Central memory CD4-positive, alpha-beta T cell (primary cell): ENCODE results near the gene LYPLA2.

Experiments
- DNase-seq: peaks from one replicate; pipeline ENCODE4 v3.0.0; 2022
- total RNA-seq, 3 experiments: gene quantifications; one replicate each; lab custom pipeline; 2026; lab: John Stamatoyannopoulos, UW

Gene LYPLA2
- total RNA-seq: 28.7 to 111 (median 60.3) reads per million in 3 experiments

- peak; percentile 81 for DNase-seq
These were observed at the start of gene LYPLA2 for GRCh38 chr1:23790696-23791515. Gene LYPLA2, plus strand, starts transcription at chr1:23791145. Its CDS starts 1,538 bp downstream, at chr1:23792683.

- no peak for DNase-seq
These were observed 49.3 kb upstream of the LYPLA2 start for GRCh38 chr1:23741609-23742008.

GRCh38 chr1:23742670-23743286 is 48.2 kb upstream of the LYPLA2 start:
- DNase-seq: no peak

GRCh38 chr1:23743287-23744152 is 47.4 kb upstream of the LYPLA2 start, which contains the start of gene ELOA:
Gene ELOA, plus strand, starts transcription at chr1:23743471. Its CDS starts 33 bp downstream, at chr1:23743504.
- DNase-seq: peak; percentile 75

- peak; percentile 12 for DNase-seq
These were observed 45.4 kb upstream of the LYPLA2 start for GRCh38 chr1:23745515-23745914.

GRCh38 chr1:23748016-23748415 is 42.9 kb upstream of the LYPLA2 start:
- DNase-seq: no peak

- DNase-seq: peak; percentile 20
These were observed 39.7 kb upstream of the LYPLA2 start for GRCh38 chr1:23751050-23751814.

GRCh38 chr1:23751815-23752200 is 39.1 kb upstream of the LYPLA2 start:
- no peak for DNase-seq

GRCh38 chr1:23752909-23753308 is 38.0 kb upstream of the LYPLA2 start:
- DNase-seq: no peak

- DNase-seq: no peak
These were observed 34.3 kb upstream of the LYPLA2 start for GRCh38 chr1:23756676-23757075.

GRCh38 chr1:23757812-23758211 is 33.1 kb upstream of the LYPLA2 start:
- DNase-seq: no peak

- DNase-seq: no peak
These were observed 31.7 kb upstream of the LYPLA2 start for GRCh38 chr1:23759277-23759676.

- DNase-seq: no peak
These were observed 27.8 kb upstream of the LYPLA2 start for GRCh38 chr1:23763041-23763577.

GRCh38 chr1:23768733-23769132 is 22.2 kb upstream of the LYPLA2 start:
- DNase-seq: no peak

GRCh38 chr1:23772049-23772853 is 18.7 kb upstream of the LYPLA2 start:
- peak; percentile 69 for DNase-seq

- no peak for DNase-seq
These were observed 18.1 kb upstream of the LYPLA2 start for GRCh38 chr1:23772854-23773242.

- no peak for DNase-seq
These were observed 16.6 kb upstream of the LYPLA2 start for GRCh38 chr1:23774174-23774880.

- no peak for DNase-seq
These were observed 14.7 kb upstream of the LYPLA2 start for GRCh38 chr1:23776217-23776616.

GRCh38 chr1:23777979-23778814 is 12.7 kb upstream of the LYPLA2 start, which contains the start of gene PITHD1:
Gene PITHD1, plus strand, starts transcription at chr1:23778418. Its CDS starts 98 bp downstream, at chr1:23778516.
- peak; percentile 83 for DNase-seq
